Superior temporal gyrus (tissue), 1 donor: ENCODE measurements around the gene KATNAL1.
A peak's percentile ranks its signal among the peaks of the same experiment; 100 is the strongest.

Experiments used
- DNase-seq: peaks from one replicate; pipeline ENCODE4 v3.0.0-alpha.2; 2016; ENCODE audit errors: extremely low spot score

KATNAL1 gene

DNA sequence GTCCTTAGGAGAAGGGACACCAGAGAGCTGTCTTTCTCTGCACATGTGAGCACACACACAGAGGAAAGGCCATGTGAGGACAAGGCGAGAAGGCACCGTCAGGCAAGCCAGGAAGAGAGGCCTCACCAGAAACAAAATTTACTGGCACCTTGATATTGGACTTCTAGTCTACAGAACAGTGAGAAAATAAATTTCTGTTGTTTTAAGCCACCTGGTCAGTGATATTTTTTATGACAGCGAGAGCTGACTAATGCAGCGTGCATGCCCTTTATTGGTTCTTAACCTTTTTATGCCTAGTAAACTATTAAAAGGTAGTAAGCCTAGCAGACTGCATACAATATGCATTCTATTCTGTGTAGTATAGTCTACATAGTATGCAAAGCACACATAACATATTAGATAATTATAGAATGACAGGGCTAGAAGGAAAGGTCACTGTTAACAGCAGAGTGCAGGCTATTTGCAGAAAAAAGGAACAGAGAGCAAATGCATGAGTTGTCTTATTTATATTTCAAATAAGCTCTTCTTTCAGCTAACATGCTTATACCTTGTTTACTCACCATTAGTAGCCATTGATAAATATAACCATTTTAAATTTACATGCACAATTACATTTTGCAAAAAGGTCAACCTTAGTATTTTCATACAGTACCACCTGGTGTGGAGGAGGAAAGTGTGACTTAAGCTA lies 25.2 kb upstream of the KATNAL1 start:
- DNase-seq = no peak

DNA sequence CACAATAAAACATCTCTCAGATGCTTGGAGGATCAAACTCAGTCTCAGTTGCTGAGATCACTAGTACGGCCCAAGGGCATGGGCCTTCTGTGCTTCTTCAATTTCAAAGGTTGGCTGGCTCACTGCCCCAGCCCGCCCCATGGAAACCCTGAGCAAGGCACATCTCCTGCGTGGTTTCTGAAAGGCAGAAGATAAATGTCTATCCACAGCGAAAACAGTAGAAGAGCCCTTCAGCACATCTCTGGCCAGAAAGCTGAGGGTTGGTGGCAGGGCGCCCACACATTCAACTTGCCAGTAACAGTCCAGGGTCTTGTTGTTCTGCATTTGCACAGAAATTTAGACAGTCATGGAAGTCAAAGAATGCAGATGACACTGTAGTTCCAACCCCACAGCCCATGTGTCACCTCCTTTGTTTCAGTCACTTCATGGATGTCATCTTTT lies 24.0 kb upstream of the KATNAL1 start:
- DNase-seq = no peak

DNA sequence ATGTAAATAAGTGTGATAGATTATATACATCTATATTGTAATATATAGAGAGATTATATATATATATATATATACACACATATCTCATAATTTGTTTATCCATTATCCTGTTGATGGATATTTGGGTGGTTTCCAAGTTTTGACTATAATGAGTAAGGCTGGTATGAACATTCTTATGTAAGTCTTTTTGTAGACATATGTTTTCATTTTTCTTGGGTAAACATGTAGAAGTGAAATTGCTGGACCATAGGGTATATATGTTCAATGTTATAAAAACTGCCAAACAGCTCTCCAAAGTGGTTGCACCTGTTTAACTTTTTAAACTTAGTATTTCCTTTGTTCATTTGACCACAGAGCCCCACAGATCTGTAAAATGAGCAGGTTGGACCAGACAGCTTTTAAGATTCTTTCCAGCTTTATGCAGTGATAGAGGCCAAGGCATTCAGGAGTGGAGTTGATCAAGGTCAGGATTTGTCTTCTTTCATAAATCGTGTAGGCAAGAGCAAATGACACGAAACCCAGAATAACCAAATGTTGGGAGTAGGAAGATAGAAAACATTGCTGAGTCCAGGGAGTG lies 21.7 kb upstream of the KATNAL1 start:
- DNase-seq = no peak

DNA sequence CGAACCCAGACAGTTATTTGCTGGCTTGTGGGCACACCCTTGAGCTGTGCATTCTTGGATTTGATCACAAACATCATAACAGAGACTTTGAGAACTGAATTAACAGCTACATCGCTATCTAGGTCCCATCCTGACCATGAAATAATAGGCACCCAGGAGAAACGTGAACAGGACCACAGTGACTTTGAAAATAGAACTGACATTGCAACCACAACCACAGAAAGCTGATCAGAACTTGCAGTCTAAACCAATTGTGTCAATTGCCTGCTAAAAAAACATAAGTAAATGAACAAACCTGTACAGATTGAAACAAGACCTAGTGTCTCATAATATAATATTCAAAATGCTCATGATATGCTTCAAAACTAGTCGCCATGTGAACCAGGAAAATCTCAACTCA lies 18.3 kb upstream of the KATNAL1 start:
- DNase-seq = no peak

DNA sequence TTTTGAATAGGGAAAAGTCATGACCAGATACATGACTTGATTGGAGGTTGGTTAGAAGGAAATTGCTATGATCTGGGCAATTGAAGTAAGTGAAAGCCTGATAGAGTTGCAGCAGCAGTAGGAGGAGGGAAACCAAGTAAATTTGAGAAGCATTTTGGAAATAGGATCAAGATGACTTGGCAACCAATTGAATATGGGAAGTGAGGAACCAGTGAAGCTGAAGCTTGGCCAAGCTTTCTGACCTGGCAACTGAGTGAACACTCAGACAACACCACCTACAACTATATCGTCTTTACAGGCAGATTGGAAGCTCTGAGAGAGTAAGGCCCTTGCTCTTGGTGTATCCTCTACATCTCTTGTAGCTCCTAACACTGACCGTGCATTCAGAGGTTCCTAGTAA lies 16.2 kb upstream of the KATNAL1 start:
- no peak for DNase-seq

DNA sequence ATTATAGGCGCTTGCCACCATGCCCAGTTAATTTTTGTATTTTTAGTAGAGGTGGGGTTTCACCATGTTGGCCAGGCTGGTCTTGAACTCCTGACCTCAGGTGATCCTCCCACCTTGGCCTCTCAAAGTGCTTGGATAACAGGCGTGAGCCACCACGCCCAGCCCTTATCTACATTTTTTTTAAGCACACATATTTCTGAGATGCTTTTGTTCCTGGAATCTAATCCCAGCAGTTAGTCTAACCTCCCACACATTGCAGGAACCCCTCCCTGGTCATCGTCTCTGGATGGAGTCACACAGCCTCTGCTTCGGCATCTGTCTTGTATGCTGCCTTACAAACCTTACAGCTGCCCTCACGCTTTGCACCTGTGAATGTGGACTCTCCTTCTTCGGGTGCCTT lies 15.1 kb upstream of the KATNAL1 start:
- DNase-seq = no peak

DNA sequence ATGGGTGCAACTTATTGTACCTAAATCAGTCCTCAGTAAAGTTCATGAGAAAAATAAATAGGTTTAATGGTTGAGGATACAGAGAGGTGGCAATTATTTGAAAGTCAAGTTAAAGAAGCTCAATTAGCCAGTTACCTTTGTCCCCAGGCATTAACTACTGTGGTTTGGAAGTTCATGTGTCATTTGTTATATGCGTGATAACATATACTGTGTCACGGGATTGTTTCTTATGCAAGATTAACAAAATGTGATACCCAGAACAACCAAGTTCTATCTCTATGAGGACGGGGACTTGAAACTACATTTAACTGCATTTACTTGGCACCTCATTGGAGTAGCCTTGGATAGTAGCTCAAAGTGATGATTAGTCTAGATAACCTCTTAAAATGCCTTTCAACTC lies 13.9 kb upstream of the KATNAL1 start:
- no peak for DNase-seq

DNA sequence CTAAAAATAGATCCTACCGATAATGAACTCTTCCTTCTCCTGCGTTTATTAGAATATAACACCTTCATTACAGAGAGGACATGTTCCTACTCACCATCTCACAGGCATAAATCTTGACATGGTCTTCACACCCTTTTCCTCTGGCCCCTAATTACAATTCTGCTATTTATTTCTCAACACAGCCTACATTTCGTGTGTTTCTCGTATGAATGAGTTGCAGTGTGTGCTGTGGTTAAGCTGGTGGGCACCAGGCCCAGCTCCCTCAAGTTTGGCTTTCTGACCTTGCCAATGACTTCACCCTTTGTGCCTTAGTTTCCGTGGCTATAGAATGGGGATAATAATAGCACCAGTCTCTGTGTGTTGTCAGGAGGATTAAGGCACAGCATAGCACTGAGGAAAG lies 12.3 kb upstream of the KATNAL1 start:
- peak; percentile 67 for DNase-seq

DNA sequence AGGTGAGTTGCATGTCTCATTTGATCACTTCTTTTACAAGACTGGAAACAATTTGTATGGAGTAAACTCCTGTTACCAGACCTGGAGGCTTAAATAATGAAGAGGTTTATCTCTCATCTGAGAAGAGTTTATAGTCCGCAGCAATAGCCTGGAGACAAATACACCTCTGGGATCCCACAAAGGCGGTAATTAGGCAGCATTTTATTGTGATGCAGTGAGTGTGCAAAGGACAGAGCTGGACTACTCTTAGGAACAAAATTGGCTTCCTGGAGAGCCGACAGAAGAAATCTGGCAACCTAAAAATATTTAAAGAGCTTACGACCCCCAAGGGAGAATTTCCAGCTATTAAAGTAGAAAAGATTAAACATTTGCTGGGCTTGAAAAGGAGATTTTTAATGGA lies 11.8 kb upstream of the KATNAL1 start:
- DNase-seq = no peak

DNA sequence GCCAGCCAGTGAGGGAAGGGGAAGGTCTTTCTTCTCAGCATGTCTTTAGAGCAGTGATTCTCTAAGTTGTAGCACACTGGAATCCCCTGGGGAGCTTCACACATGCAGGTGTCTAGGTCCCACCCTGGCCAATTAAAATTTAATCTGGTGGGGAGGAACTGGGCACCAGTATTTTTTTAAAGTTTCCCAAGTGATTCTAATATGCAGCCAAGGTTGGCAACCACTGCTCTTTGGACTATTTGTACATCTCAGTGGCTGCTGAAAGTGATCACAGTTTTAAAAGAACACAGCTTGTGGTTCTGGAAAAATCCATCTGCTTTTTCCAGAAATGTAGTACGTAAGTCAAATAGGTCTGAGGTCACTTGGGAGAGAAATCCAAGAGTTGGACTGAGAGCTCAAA lies 10.7 kb upstream of the KATNAL1 start:
- DNase-seq = no peak

DNA sequence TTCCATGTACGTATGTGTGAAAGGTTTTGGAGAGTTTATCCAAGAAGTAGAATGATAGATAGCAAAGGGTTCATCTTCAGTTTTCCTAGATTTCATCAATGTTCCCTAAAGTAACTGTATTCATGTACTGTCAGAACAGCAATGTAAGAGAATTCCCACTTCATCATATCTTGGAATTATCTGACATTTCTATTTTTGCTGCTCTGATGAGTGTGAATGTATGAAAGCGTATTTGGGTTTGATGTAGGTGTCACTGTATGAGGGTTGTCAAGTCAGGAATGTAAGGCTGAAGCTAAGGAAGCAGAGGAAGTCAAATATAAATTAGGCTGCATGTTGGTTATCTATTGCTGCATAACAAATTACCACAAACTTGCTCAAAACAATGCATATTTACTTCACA lies 7.2 kb upstream of the KATNAL1 start:
- no peak for DNase-seq

DNA sequence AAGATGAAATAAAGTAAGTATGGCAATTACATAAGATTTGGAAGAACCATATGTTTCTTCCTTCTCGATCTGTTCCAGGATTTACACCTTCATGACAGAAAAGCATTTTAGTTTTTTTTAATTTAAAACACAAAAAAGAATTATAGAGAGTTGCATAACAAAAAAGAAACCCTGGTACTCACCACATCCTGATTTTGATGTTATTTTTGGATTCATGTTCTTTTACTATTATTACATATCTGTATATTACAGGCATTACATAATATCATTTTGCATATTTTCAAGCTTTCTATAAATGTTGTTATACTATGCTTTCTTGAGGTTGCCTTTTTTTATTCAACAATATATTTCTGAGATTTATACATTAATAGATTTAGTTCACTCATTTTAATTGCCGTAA lies 6.7 kb upstream of the KATNAL1 start:
- peak; percentile 61 for DNase-seq

DNA sequence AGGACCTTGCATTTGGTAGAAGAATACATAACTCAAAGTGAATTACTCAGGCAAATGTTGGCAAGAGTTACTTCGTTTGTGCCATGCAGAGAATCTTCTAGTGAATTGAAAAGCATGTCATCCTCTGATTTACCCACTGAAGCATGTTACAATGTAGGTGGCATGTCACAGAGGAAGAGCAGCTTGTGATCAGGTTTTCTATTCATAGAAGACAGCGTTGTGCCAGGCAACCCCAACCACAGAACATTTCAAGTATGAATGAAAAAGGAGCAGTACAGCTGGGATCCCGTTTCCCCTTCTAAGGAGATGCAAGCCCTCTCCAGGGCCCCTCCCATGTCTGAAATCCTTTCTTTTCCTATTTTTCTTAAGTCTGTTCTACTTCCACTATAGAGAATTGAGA lies 6.0 kb upstream of the KATNAL1 start:
- peak; percentile 62 for DNase-seq

DNA sequence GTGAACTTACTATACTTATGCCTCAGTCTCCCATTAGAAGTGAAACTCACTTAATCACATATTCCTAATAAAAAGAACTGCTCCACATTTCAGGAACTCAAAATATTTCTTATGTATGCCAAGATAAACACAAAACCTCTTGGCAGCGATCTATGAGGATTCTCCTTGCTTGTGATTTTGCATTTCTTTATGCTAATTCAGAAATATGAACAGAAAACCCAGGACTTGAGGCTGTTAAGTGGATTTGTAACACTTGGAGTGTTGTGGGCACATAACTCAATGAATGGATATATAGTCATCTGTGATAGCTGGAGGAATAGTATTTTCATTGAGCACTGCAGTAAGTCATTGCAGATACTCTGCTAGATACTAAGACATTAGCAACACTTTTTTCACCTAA lies 5.6 kb upstream of the KATNAL1 start:
- DNase-seq = no peak

DNA sequence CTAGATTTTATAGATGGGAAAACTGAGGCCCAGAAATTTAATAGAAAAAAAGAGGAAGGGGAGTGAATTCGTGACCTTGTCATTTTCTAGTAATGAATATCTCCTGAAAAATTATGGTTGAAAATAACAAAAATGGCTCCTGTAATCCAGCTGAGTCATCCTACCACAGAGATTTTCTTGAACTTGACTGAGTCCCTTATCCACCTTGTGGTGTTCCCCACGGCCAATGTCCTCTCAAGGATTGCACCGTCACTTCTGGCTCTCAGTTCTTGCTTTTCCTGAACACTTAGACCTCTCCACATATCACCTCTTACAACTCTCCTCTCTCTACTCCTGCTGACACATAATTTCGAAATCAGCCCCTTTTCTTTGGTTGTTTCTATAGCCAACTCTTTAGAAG lies 1.2 kb upstream of the KATNAL1 start:
- DNase-seq = no peak

DNA sequence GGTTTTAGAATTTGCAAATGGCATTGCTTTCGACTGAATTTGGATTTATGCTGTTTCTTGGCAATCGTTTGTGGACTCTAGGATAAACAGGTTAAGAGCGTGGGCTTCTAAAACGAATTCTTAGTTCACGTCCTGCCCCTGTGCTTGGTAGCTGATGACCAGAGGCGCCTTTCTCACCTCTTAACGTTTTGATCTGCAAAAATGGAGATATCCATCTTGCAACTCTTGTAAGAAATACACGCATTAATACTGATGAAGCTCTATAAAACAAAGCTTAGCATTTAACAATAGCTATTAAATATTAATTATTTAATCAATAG lies 580 bp upstream of the KATNAL1 start:
- no peak for DNase-seq

DNA sequence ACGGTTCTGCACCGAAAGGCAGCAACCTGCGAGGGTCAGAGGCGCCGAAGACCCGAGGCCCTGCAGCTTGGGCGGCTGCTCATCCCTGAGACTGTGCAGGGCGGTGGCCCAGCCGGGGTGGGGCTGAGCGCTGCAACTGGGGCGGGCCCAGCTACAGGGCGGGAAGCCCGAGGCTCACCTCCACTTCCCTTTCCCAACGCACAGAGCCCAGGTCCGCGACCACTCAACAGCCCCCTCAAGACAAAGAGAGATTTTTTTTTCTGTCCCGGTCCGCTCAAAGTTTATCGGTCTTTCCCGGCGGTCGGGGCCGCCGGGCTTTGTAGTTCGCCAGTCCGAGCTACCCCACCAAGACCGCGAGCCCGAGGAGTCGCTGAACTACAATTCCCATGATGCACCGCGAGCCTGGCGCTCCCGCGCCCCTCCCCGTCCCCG lies 573 bp downstream of the KATNAL1 start:
- DNase-seq = peak; percentile 97

DNA sequence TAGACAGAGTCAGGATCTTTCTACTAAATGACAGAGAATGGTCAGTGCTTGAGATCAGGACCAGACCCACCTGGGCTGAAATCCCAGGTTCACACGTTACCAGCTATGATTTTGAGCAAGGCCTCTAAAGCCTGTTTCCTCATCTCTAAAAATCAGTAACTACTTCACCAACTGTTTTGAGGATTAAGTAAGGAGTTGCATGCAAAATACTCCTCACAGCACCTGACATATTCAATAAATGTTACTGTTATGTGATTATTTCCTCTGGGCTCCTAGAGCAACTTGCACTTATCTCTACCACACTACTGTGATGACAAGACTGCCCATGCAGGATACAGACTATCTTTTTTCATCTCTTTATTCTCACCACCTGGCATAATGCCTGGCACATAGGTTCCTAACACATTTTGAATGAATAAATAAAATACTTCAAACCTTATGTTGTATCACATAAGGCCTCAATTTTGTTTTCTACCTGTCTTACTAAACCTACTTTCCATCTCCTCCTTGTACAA lies 1.8 kb downstream of the KATNAL1 start:
- DNase-seq = no peak

DNA sequence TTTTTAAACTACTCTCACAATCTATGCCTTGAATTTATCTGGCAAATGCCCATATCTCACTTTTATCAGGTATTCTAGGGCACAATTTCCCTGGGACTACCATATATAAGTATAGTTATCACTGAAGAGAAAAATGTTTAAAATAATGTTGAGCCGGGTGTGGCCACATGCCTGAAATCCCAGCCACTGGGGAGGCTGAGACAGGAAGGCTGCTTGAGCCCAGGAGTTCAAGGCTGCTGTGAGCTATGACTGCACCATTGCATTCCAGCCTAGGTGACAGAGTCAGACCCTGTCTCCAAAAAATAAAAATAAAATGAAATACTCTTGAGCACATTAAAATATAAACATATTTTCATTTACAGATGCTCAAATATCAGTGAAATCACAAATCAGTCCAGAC lies 4.1 kb downstream of the KATNAL1 start:
- no peak for DNase-seq

DNA sequence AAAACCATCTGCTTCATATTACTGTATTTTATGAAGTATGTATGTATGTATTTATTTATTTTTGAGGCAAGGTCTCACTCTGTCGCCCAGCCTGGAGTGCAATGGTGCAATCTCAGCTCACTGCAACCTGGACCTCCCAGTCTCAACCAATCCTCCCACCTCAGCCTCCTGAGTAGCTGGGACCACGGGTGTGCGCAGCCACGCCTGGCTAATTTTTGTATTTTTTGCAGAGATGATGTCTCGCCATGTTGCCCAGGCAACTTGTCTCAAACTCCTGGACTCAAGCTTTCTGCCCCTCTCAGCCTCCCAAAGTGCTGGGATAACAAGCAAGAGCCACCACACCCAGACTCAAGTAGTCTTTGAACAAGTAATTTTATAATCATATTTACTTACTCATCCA lies 5.5 kb downstream of the KATNAL1 start:
- DNase-seq = no peak

DNA sequence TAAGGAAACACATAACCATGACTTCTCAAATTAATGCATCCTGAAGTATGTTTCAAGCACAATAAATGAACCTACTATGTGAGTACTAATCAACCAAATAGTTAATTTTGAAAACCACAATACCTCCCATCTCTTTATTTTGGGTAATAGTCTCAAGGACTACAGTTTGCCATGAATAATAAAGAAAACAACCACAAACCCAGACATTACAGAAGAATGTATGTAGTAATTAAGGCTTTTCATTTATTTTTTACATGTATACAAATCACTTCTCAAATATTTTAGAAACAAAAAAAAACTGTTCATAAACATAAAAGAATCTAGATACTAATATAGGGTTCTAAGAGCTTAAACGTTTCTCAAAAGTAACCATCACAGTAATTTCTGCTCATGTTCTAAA lies 6.8 kb downstream of the KATNAL1 start:
- no peak for DNase-seq

DNA sequence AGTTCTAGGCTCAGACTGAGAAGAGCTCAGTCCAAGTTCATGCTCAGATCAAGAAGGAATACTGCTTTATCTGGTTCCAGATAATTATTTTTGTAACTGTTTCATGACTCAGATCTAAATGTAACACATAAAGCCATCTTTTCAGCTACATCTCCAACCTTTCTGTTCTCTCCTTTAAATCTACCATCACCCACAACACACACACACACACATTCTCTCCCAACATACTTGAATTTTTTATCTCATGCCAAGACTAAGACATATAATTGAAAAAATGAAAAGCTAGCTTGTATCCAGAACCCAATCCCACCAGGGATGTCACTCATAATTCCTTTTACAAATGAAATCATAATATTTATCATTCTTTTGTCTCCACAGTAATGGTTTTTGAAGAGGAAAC lies 7.6 kb downstream of the KATNAL1 start:
- DNase-seq = no peak

DNA sequence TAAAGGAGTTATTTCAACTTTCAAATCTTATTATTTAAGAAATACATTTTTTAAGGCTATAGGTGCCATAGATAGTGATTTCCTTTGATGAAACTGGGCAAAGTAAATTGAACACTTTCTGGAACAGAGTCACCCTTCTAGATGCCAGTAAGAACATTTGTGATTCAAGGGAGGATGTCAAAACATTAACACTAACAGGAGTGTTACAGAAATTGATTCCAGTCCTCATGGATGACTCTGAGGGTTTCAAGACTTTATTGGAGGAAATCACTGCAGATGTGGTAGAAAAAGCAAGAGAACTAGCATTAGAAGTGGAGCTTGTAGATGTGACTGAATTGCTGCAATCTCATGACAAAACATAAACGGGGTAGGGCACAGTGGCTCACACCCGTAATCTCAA lies 12.2 kb downstream of the KATNAL1 start:
- DNase-seq = no peak

DNA sequence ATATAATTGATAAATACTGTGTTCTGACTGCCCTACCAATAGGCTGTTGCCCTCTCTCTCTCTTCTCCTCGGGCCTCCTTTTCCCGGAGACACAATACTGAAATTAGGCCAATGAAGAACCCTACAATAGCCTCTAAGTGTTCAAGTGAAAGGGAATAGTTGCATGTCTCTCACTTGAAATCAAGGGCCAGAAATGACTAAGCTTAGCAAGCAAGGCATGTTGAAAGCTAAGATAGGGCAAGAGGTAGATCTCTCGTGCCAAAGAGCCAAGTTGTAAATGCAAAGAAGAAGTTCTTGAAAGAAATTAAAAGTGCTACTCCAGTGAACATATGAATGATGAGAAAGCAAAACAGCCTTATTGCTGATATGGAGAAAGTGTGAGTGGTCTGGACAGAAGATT lies 13.3 kb downstream of the KATNAL1 start:
- no peak for DNase-seq
